Activated CD8-positive, alpha-beta T cell treated with anti-CD3 and anti-CD28 coated beads for 36 hours (primary cell): Measurements from ENCODE around the gene RRAS. TPM values are rescaled to one million over a fixed set of nuclear protein-coding genes. Genes with fewer than 3 reads are reported as not detected.

Experiments
- ATAC-seq: fragments of 200-7000 bp; cut with Tn5 transposase; one replicate; pipeline ENCODE4 v1.10.0; 2021; ENCODE audit warnings: mild to moderate bottlenecking, moderate library complexity
- CTCF ChIA-PET: fragments of 350-600 bp; sonication (Branson Sonifier 250); formaldehyde crosslinking; loops from one replicate; lab custom pipeline; 2021; ENCODE audit warnings: antibody characterized with exemption; lab: Charles Lee
- POLR2A ChIA-PET: fragments of 350-600 bp; sonication (Branson Sonifier 250); formaldehyde crosslinking; loops from one replicate; lab custom pipeline; 2021; ENCODE audit warnings: antibody characterized with exemption; lab: Charles Lee
- DNase-seq: peaks from one replicate; pipeline ENCODE4 v3.0.0-alpha.2; 2020
- H3K27ac Mint-ChIP-seq: one replicate; pipeline ENCODE4 v1.8.0; 2021; ENCODE audit warnings: mild to moderate bottlenecking, mixed read lengths
- H3K27me3 Mint-ChIP-seq: one replicate; pipeline ENCODE4 v1.8.0; 2021; ENCODE audit warnings: mixed read lengths
- H3K36me3 Mint-ChIP-seq: one replicate; pipeline ENCODE4 v1.8.0; 2021; ENCODE audit warnings: low read depth, mixed read lengths
- H3K4me1 Mint-ChIP-seq: one replicate; pipeline ENCODE4 v1.8.0; 2021; ENCODE audit warnings: low read depth, mixed read lengths
- H3K4me3 Mint-ChIP-seq: one replicate; pipeline ENCODE4 v1.8.0; 2021; ENCODE audit warnings: mild to moderate bottlenecking, moderate library complexity, mixed read lengths
- H3K9me3 Mint-ChIP-seq: one replicate; pipeline ENCODE4 v1.8.0; 2021; ENCODE audit warnings: mixed read lengths
- CTCF ChIP-seq: fragments of 200-600 bp; IDR thresholded peaks from one replicate; pipeline ENCODE4 v1.8.0; 2022; ENCODE audit warnings: antibody characterized with exemption, mild to moderate bottlenecking
- intact Hi-C: fragments of 100-400 bp; cut with micrococcal nuclease; formaldehyde crosslinking; loops from one replicate; pipeline ENCODE4 v1.10.0; 2022
- total RNA-seq, 2 experiments: library from RNA; stranded (reverse); gene quantifications; one replicate each; pipeline ENCODE4 v1.2.3, GENCODE V29; 2021

RRAS gene
- total RNA-seq, 2 experiments from 2014 or later, result 6.3 to 7.1 TPM

- ChIA-PET CTCF (no interaction called here), POLR2A (interaction anchor here (1.0 kb wide), 1 partner anchor 30 kb away, joined by 3 read pairs; no protein-coding TSS in a partner anchor)
- no peaks in the 10 kb centered on the region for H3K9me3 Mint-ChIP-seq
- no peaks in the 10 kb centered on the region for H3K27me3 Mint-ChIP-seq
- peaks cover 15% of the 10 kb centered on the region for H3K36me3 Mint-ChIP-seq
- intact Hi-C loops, result no loop called here
- DNase-seq, result no peak
- H3K27ac Mint-ChIP-seq, result no peak overlapping the region
- no peak overlapping the region for H3K4me3 Mint-ChIP-seq
- H3K4me1 Mint-ChIP-seq, result peaks cover 19% of the 10 kb centered on the region
- no peak for ATAC-seq
- no peak for TF ChIP-seq CTCF
Measured at GRCh38 chr19:49645995-49646394, 6.1 kb upstream of the RRAS start.

- Mint-ChIP-seq H3K4me1 (peaks cover 19% of the 10 kb centered on the region), H3K9me3 (no peaks in the 10 kb centered on the region), H3K4me3 (no peak overlapping the region), H3K27me3 (no peaks in the 10 kb centered on the region), H3K36me3 (peaks cover 16% of the 10 kb centered on the region), H3K27ac (no peak overlapping the region)
- CTCF ChIA-PET, result interaction anchor here (2.3 kb wide), 1 partner anchor 31 kb away, joined by 6 read pairs; the partner anchor contains the start of gene PRMT1
- intact Hi-C loops, result no loop called here
- POLR2A ChIA-PET, result interaction anchor here (1.0 kb wide), 2 partner anchors 11 to 31 kb away, joined by 3 read pairs; no protein-coding TSS in a partner anchor
- DNase-seq, result no peak
- ATAC-seq, result no peak
- TF ChIP-seq CTCF, result no peak
Measured at GRCh38 chr19:49645592-49645991, 5.6 kb upstream of the RRAS start.

GRCh38 chr19:49643466-49643865 lies 3.5 kb upstream of the RRAS start:
- no peak for TF ChIP-seq CTCF

GRCh38 chr19:49642492-49643035 lies 2.6 kb upstream of the RRAS start:
- Mint-ChIP-seq H3K4me1 (peaks cover 36% of the 10 kb centered on the region), H3K4me3 (peak overlapping the region; percentile 92), H3K9me3 (no peaks in the 10 kb centered on the region), H3K27me3 (no peaks in the 10 kb centered on the region), H3K27ac (peak overlapping the region; percentile 99), H3K36me3 (peaks cover 12% of the 10 kb centered on the region)
- ChIA-PET POLR2A (interaction anchor here (0.6 to 3.3 kb wide), 6 partner anchors 14 to 1516 kb away, joined by 3 to 16 read pairs (median 4); partner anchors contain the start of genes BCL2L12 and IRF3), CTCF (interaction anchor here (1.0 to 1.5 kb wide), 5 partner anchors 29 to 96 kb away, joined by 3 to 5 read pairs (median 4); no protein-coding TSS in a partner anchor)
- ATAC-seq, result no peak
- intact Hi-C loops, result loop anchor here (5.0 kb wide), 1 partner anchor 35 kb away; the partner anchor contains the start of gene PRMT1
- no peak for TF ChIP-seq CTCF
- no peak for DNase-seq

More at GRCh38 chr19:49643466-49643865, 3.5 kb upstream of the RRAS start:
- Mint-ChIP-seq H3K36me3 (peaks cover 12% of the 10 kb centered on the region), H3K9me3 (no peaks in the 10 kb centered on the region), H3K27me3 (no peaks in the 10 kb centered on the region), H3K4me3 (peak overlapping the region; percentile 92), H3K4me1 (peaks cover 30% of the 10 kb centered on the region), H3K27ac (peak overlapping the region; percentile 22)
- ChIA-PET CTCF (interaction anchor here (0.9 to 2.3 kb wide), 5 partner anchors 28 to 97 kb away, joined by 3 to 6 read pairs (median 3); partner anchors contain the start of gene PRMT1), POLR2A (interaction anchor here (0.8 to 3.3 kb wide), 5 partner anchors 13 to 165 kb away, joined by 3 to 16 read pairs (median 5); partner anchors contain the start of genes BCL2L12 and IRF3)
- intact Hi-C loops, result loop anchor here (5.0 kb wide), 1 partner anchor 34 kb away; the partner anchor contains the start of gene PRMT1
- ATAC-seq, result no peak
- peak; percentile 34 for DNase-seq
